Activated naive CD8-positive, alpha-beta T cell treated with anti-CD3 and anti-CD28 coated beads, Interleukin-2, amount 50 U/mL, for 16 hours (primary cell): ENCODE measurements around the gene HSPB9.

Experiments used
- DNase-seq: peaks from one replicate; pipeline ENCODE4 v3.0.0-alpha.2; 2020; ENCODE audit warnings: low read depth, low spot score

Gene HSPB9, protein sequence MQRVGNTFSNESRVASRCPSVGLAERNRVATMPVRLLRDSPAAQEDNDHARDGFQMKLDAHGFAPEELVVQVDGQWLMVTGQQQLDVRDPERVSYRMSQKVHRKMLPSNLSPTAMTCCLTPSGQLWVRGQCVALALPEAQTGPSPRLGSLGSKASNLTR

DNA sequence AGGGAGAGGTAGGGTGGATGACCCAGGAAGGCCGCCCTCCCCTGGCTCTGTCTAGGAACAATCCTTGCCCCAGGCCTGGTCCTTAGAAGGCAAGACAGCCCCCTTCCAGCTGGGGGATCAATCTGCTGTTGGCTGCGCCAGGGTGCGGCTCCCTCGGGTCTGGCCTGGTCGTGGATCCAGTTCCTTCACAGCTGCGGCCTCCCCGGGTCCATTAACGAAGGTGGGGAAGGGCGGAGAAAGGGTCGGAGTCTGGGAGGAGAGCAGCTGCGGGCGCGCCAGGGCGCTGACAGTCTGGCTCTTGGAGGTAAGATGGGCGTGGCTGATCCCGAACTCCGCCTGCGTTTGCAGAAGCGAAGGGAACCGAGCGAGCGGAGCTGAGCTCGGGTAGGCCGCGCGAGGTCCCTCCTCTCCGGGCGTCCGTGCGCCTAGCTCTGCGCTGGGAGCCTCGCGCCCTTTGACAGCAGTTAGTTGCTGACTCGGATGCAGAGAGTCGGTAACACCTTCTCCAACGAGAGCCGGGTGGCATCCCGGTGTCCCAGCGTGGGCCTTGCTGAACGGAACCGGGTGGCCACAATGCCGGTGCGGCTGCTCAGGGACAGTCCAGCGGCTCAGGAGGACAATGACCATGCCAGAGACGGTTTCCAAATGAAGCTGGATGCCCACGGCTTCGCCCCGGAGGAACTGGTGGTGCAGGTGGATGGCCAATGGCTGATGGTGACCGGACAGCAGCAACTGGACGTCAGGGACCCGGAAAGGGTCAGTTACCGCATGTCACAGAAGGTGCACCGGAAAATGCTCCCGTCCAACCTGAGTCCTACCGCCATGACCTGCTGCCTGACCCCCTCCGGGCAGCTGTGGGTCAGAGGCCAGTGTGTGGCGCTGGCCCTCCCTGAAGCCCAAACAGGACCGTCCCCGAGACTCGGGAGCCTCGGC is at the start of gene HSPB9:
Gene HSPB9 (plus strand): TSS at position 434 of the 933 bp plus-strand sequence. CDS start 47 bp downstream, at position 481.
- DNase-seq: no peak

DNA sequence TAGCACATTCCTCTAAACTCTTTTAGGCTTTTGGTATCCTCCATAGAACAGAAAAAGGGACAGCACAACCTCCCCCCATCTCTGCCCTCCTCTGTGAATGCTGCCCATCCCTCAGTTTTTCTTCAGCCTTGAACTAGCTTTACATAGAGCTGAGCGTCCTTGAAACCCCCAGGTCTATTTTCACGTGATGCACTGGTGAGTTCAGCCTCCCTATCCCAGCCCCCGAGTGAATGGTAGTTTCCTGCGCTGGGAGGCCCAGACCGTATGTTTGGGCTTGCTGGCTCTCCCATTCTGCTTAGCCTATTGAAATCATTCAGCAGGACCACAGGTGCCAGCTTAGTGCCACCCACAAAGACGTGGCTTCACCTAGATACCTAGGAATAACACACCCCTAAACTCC is 46.8 kb upstream of the HSPB9 start:
- no peak for DNase-seq

DNA sequence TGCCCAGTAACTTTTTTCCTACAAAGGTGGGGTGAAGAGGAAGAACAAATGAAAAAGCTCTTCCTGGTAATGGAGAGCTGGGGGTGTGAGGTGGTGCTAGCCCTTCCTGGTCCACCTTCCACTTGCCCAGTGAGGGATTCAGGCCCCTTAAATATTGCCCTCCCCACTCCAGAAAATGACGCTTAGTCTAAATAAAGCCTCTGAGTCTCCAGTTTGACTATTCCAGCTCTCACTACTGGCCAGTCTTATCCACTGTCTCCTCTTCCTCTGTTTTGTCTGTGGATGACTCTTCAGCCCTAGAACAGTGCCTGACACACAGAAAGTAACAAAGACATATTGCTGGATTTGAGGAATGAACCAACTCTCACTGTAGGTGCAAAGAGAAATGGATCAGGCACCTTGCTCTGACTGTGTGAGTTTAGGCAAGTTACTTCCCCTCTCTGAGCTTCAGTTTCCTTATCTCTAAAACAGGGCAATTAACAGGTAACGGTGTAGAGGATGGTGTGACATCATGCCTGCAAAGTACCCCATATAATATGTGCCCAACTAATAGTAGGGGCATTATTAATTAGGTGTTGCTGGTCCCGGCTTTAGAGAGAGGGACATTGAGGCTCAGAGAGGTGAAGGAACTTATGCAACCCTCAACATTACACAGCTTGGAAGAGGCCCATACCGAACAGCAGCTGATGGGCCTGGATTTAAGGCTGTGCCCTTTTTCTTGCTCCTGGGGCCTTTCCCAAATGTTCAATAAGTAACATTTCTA is 45.6 kb upstream of the HSPB9 start:
- no peak for DNase-seq

DNA sequence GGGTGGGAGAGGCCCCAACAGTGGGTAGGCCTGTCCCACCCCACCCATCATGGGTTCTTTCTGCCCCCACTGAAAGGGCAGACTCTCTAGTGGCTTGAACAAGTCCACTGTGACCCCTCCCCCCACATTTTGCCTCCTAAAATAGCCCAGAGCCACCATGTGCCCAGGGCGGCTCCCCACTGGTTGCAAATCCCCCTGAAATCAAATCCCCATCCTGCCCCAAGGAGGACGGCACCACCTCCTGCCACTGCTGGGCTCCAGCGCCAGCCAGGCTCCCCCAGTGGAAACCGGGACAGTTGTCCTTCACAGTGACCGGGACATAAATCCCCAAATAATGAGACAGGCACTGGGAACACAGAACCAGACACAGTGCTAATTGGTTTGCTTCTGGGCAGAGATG is 44.8 kb upstream of the HSPB9 start:
- DNase-seq: no peak

DNA sequence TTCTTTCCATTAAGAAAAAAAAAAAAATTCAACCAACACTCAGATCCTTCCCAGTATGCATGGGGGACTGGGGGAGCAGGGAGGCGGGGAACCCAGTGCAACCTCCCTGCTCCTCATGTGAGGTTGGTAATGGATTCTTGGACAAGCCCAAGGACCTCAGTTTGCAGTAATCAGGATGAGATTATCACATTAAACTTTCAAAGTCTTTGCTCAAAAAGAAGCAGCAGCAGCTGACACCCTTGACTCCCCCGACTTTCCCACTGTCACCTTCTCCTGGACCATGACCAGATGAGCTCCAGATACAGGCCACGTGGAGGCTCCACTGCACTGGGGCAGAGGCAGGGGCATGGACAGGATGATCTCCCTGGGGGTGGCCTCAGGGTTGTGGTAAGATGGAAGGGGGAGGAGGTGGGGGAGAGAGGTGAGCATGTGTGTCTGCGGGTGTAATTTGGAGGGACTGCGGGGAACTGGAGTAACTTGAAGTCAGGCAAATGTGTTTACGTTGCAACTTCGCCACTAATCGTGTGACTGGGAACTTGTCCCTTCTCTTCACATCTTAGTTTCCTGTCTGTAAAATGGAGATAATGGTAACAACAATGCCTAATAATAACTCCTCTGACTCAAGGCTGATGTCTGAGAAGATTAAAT is 44.1 kb upstream of the HSPB9 start:
- no peak for DNase-seq

DNA sequence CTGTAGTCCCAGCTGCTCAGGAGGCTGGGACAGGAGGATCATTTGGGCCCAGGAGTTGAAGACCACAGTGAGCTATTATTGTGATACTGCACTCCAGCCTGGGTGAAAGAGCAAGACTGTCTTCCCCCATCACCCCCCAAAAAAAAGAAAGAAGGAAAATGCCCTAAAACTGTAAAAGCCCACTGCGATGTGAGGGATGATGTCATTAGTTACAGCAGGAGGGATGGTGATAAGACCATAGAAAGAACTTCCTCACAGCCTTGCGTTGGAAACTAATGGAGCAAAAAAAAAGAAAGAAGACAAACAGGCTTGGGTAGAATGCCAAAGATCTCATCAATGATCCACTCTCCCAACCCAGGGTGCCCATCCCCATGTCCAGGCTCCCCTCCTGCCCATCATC is 43.1 kb upstream of the HSPB9 start:
- DNase-seq: no peak

DNA sequence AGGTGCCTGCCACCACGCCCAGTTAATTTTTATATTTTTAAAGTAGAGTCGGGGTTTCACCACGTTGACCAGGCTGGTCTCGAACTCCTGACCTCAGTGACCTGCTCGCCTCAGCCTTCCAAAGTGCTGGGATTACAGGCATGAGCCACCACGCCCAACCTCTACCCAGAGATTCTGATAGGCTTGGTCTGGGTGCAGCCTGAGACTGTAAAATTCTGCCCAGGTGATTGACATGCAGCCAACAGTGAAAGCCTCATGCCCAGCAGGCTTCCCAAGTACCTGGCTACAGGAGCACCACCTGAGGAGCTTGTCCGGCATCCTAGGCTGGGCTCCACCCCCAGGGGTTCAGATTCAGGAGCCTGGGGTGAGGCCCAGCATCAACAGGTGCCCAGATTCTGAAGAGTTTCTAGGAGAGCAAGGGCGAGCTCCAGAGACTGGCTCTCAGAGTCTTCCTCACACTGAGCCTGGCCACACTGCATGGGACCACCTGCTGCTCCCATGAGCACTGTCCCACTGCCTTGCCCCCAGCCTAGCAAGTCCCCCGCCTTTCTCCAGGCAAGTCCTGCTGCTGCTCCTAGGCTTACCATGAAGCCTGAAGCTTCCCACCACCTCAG is 41.0 kb upstream of the HSPB9 start:
- DNase-seq: no peak

DNA sequence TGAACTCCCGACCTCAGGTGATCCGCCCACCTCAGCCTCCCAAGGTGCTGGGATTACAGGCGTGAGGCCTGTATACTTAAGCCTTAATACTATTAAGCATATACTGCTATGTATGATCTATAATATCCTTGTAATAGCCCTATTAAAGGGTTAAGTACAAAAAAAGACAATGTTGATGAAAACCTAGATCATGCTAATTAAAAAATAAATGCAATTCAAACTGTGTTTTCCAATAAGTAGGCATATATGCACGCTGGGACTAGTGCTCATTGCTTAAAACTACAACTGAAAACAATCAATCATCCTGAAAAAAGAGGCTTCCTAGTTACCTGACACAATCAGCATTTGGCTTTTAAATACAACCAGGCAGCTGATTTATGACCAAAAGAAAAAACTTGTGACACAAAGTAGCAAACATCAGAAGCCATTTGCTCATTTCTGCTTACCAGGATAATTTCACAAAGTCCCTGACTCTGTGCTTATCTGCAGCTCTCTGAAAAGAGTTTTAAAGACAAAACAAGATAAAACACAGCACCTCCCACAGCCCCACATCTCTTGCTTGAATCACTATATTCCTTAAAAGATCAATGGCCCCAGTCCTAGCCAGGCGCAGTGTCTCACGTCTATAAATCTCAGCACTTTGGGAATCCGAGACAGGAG is 35.4 kb upstream of the HSPB9 start:
- DNase-seq: no peak

DNA sequence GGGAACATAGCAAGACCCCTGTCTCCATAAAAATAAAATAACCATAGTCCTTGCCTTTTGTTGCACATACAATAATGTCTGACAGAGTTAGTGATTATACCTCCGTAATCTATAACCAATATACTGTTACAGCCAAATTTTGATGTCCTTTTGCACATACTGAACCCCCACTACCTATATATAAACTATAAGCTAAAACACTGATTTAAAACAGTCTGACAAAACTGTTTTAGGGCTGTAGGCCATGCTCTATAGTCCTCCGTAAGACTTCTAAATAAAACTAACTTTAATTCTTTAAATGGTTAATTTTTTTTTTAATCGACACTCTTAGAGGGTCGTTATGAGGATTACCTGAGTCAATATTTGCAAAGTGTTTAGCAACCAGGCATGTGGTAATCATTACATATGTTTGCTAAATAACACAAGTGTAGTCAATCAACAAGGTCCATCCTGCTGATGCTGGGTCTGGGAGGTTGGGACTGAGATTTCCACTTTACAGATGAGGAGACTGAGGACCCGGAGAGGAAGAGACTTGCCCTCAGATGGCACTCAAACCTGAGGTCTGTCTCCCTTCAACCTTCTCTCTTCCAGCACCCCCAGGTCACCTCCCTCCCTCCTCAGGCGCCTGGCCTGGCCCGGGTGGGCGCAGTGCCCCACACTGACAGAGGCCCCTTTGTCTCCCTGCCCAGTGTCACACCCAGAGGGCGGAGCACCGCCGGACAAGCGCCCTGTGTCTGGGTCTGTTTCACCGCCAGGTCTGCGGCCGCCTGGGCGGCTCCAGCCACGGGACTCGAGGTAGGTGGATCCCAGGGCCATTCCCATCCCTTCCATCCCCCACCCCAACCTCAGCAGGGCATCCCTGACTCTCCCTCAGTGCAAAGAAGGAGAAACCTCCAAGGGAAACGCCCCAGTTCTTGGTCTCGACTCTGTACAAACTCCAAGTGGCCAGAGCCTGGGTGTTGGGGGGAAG is 34.6 kb upstream of the HSPB9 start:
- DNase-seq: no peak

DNA sequence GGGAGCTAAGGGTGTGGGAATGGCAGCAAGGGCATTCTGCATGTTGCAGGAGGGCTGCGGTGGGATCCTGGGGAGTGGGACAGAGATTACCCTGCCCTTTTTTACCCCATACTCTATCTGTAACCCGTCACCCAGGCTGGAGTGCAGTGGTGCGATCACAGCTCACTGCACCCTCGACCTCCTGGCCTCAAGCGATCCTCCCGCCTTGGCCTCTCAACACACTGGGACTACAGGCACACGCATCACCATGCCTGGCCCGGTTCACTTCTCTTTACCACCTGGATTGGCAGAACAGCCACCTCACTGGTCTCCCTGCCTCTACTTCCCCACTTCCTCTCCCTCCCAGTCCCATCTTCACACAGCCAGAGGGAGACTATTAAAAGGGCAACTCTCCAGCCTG is 33.9 kb upstream of the HSPB9 start:
- DNase-seq: no peak

DNA sequence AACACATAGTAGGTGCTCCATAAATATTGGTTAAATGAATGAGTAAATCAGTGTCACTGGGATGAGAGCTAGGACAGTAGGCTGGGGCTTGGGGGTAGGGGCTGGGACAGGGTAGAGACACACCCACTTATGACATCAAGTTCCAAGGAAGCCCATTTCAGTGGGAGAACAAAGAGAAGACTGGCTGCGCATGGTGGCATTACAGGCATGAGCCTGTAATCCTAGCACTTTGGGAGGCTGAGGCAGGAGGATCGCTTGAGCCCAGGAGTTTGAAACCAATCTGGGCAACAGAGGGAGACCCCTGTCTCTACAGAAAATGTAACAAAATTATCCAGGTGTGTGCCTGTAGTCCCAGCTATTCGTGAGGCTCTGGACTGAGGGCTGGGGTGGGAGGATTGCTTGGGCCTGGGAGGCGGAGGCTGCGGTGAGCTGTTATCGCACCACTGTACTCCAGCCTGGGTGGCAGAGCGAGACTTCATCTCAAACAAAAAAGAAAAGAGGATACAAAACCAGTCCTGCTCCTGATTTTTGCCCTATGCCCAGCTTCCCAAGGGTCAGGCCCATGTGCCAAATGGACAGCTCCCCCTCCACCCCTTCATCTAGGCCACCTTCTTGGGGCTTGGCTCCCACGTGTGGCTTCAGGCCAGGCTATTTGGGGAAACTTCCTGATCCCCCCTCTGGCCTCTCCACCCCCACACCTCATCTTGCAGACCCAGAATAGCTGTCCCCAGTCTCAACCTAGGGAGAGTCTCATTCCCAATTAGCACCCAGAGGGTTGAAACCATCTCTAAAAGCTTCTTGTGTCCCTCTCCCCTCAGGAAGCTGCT is 31.4 kb upstream of the HSPB9 start:
- no peak for DNase-seq

DNA sequence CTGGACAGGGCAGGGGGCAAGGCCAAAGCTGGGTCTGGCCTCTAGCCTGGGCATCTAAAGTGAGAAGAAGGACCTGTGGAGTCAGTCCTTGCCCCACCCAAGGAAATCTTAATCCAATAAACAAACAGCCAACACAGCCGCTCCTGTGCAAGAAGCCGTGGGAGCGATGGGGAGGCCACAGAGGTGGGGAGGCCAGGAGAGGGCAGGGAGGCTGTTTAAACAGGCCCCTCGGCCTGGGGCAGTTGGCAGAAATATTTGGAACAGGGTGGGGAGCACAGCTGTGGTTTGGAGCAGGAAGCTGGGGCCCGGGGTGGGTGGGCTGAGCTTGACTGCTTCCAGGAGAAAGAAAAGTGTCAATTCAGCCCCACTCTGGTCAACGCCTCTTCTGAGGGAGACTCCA is 29.7 kb upstream of the HSPB9 start:
- no peak for DNase-seq

DNA sequence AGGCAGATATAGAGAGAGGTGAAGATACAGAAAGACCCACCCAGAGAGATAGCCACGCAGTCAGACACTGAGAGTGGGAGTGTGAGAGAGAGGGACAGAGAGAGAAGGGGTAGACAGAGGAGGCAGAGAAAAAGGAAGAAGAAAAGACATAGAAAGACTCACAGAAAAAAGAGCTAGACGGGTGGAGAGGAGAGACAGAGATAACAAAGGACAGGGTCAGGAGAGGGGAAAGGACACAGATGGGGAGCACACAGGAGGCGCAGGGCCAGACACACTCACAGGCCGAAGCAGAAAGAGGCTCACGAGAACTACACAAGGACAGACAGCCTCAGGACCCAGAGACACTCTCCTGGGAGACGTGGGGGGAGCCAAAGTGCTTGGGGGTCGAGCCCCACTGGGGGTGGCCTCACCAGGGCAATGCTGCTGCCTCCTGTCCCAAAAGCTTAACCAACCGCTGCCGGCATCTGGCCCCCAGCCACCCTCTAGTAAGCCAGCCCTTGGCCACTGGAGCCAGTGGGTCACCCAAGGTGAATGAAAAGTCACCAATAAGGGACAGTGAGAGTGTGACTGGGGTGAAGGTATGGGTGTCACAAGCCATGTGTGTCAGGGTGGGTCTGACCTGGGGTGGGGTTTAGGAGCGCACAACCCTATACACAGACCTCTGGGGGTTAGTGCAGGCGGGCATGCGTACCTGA is 28.1 kb upstream of the HSPB9 start:
- DNase-seq: no peak

DNA sequence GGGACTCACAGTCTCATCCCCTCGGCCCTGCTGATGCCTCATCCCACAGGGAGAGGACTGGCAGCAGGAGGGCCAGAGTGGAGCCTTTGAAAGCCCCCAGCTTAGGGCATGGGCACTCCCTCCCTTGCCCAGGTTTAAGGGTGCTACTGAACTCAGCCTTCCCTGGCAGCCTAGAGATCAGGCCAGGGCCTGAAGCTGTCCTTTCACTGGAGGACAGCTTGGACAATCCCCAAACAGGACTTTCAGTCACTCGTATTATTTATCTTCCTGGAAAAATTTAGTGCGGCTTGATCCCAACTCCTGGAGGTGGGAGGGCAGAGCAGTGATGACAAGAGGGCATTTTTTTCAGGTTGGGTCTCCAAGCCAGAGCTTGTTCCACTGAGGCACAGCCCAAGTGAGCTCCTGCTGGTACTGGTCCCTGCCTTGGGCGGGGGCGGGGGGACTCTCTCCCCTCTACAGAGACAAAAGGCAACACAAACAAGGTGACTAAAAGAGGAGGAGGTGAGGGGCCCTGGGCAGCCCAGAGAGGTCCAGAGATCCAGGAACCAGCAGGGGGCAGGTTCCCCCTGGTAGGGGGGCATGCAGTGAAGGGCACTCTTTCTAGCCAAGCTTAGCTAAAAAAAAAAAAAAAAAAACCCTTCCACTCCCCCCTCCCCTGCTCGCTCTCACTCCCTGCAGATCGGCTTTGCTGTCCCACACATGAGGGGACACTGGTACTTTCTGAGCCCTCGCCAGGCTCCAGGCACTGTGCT is 26.1 kb upstream of the HSPB9 start:
- no peak for DNase-seq

DNA sequence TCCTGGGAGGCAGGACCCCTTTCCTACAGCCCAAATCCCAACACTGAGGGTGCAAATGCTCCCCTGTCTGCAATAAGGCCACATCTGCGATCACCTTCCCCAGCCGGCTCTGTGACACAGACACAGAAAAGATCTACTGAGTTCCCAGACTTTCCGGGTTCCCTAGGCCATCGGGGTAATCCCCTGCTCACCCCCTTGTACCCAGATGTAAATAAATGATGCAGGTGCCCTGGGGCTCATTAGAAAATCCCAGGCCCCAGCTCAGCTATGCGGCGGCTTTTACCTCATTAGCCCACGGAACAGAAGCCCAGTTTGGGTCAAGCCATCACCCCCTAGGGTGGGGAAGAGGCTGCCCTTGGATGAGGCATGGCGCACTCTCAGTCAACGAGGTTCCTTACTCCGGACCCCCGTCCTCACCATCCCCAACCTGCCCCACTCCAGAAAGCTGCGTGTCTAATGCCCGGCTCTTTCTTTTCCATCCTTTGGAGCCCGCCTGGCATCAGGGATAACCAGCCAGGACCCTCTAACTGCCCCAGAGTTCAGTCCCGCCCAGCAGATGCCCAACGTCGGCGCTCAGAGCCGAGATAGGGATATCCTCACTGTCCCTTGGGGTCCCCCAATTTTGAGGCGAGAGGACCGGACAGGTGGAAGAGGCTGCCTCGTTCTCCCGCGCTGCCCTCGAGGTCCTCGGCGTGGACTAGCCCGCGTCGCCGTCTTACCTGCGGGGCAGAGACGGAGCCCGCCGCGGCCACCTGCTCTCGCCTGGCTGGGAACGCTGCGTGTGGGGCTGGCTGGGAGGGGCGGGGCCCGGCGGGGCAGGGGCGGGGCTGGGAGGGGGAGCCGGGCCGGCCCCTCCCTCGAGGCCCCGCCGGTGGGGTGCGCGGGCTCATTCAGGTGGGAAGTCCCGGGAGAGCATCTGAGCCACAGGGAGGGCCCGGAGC is 24.6 kb upstream of the HSPB9 start, which contains the start of gene ZNF385C:
Gene ZNF385C (minus strand): TSS at position 783 of the 941 bp plus-strand sequence. CDS start 35,417 bp downstream, outside the sequence.
- DNase-seq: peak; percentile 25

DNA sequence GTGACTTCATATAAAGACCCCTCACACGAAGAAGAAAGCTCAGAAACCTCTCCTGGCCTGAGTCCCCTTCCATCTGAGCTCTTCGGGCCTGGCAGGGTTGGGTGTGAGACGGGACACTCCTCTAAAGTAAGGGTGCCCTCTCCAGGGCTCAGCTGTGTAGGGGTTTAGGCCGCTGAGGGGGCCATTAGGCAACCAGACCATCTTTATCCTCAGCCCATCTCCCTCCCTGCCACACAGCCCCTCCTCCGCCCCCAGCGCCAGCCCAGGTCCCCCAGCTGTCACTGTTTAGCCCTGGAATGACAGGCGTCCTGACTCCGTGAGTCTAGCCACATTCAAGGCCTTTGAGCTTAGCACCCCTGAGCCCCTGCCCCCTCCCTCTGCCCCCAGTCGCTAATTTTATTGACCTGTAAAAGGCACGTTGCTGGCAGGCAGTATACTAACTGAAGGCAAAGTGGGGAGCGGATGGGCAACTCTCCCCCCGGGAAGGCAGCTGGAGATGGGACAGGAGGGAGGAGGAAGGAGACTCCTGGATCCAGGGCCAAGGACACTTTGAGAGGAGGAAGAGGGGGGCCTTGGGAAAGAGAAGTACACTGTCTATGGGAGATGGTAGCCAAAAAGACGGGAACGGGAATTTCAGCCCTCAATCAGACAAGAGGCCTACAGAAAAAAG is 23.7 kb upstream of the HSPB9 start:
- no peak for DNase-seq
